Islet precursor cell (in vitro differentiated cells): ENCODE measurements around the gene IRX6.
A peak's percentile ranks its signal among the peaks of the same experiment; 100 is the strongest.

ENCODE experiments used
- DNase-seq: peaks from one replicate; pipeline ENCODE4 v3.0.0-alpha.2; 2018

IRX6 gene

DNA sequence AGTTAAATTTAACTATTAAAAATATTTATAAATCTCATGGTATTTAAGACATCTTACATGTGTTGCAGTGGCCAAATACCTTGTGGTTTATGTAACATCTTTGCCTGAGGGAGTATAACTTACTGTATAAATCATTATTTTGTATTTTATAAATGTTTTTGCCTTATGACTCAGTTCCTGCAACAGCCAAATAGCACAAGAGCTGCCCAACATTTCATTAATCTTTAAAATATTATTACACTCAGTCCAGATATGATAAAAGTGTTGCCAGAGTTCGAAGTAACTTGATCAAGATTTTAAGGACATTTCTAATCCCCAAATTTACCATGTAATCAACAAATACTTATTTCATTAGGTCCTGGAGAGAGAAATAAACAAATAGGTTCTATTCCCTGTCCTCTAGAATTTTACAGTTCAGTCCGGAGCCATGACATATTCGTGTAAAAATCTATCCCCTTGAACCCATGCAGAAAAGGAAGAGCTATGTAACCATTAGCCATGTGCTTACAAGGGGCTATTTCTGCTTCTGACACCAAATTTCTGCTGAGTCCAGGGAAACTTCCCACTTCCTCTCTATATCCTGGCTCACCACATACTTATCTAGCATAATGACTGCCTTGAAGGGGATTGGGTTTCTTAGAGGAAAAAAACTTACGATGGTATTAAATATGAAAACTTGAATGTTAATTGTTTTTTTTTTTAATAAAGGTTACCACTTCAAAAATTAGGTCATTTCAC is 44.0 kb downstream of the IRX6 start:
- DNase-seq = no peak

DNA sequence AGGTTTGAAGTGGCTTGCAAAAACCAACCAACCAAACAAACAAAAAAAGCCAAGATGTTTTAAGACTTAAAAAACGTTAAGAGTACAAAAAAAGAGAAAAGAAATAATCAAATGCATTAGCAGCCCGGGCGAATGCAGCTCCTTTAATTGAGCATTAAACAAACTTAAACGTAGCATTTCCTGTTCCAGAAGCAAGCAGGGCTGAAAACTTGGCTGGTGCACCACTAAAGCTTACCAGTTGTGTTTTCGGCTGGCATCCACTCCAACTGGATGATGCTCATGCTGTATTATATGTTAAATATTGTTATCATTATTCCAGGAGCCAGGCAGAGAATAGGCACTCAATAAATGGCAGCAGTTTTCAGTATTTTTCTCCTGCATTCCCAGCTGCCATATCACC is 45.1 kb downstream of the IRX6 start:
- no peak for DNase-seq

DNA sequence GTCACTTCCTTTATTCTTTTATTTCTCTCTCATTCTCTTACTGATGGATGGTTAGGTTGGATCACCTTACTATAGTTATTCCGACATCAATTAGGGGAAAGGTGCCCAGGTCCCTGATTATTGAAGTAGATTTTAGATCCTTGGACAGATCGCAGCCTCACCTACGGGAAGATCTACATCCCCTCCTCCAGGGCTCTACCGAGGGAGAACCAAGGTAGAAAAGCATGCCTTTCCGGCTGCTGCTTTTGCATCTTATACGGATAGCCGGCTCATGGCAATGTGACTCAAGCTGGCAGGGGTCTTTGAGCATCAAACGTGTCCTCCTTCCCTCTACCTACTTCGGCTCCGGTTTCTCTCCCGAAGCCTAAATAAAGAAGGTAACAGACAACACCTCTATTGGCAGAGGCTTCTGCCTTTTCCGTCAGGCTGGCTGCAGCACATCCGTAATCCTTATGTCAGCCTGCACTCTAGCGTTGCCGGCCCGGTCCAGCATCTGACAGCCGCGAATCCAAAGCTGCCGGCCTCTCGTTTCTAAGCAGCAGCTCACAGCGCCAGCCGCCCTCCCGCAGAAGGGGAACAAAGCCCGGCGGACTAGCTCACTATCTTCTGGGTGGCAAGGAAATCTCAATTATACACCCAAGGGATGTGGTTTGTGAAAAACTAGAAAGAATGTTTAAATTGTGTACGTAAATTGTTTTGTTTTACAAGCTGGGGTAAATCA is 46.9 kb downstream of the IRX6 start:
- peak; percentile 84 for DNase-seq

DNA sequence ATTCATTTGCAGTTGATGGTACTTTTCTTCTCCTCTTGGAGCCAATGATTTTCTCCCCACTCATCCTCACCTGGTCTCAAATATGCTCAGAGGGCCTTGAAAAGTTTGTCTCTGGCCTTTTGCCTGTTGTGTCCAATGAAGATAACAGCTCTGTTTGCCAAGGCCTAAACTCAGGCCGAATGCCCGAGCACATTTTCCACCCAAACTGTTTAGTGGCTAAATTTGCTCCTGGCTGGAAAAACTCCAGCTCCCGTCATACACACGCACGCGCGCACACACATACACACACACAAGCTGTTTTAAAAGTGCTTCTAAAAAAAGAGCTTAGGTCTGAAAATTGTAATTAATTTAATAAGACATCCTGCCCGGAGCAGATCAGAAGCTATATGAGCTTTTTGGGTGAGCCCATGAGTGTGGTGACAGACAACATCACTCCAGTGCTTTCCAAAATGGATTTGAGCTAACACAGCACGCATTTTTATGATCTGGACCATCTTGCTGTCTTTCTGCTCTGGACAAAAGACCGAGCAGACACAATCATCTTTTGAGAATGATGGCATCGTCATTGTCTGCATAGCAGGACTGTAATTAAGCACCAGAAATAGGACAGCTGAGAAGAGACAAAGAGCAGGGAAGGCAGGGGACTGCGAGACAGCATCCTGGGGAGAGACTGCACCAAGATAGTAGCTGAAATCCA is 48.9 kb downstream of the IRX6 start:
- peak; percentile 63 for DNase-seq

DNA sequence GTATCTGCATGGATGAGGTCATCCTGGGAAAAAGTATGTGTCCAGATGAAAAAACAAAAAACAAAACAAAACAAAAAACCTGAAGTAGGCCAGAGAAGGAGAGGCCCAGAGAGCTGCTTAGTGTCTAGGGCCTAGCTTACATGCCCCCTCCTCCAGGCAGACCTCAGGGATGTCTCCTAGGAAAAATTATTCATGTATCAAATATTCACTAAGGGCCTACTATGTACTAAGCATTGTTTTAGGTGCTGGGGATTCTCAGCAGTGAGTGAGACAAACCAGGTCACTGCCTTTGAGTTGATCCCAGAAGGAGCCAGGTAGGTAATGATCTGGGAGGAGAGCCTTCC is 49.5 kb downstream of the IRX6 start:
- DNase-seq = no peak

DNA sequence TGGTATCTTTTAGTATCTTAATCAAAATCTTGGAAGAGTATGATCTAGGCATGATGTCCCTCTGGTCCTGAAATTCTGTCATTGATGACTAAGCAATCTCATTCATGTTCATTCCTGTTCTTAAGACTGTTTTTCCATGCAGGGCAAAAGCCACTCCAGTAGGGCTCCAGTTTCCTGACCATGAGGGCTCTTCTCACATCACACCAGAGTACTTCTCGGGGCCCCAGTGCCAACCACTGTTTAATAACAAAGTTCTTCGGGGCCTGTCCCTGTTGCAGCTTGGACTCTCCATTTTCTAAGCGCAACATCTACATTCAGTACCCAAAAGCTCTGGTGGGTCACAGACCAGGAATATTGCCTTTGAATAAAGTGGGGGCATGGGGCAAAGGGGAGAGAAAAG is 52.0 kb downstream of the IRX6 start:
- DNase-seq = no peak

DNA sequence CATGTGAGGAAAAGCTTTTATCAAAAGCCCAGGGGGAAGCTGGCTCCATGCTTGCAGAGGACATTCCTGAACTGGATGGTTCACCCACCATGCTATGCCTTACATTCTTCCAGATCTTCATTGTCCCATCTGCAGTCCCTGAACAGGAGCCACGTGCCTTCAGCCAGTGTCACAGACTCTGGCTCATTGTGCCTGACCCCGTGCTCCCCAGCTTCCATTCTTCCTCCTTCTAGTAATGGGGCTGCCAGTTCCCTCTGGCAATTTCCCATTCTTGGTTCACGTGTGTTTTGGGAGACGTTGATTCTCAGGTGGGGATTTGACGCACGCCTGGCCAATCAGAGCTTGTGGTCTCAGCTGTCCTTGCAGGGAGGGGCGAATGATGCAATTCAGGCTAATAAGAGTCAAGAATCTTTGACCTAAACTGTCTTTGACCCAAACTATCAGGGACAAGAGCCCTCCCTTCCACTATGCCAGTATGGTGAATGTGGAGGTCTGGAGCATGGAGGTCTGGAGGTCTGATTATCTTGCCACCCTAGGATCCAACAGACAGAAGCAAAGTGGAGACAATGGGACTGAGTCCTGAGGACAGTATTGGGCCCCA is 52.7 kb downstream of the IRX6 start:
- no peak for DNase-seq

DNA sequence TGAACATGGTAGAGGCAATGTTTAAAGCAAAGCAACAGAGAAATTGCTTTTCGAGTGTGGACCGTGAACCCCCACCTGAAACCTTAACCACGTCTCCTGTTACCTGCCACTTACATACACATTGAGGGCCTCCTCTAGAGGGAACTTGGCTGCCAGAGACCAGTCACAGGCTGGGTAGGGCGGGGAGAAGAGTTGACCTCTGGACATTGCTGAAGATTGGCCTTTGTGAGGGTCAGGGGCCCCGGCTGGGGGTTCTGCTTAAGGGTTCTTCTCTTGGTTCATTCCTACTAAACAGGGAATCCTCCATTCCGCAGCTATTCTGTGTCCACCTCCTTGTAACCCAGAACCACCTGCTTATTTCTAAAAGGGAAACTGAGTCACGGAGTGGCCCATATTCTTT is 53.8 kb downstream of the IRX6 start:
- DNase-seq = no peak

DNA sequence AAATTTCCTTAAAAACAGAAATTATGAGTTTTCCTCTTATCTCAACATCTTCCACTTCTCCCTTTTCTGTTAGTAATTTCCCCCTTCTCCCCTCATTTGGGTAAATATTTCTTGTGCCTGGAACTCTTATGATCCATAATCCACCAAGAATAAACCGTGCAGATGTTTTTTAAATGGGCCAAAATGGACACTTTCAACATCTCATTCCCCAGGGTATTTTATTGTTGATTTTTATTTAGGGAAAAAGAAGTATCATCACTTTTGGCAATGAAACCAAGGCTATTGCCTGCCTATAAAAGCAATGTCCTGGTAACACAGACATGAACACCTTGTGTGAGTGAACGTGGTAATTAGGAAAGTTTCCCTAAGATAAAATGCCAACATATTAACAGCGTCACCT is 54.6 kb downstream of the IRX6 start:
- DNase-seq = no peak

DNA sequence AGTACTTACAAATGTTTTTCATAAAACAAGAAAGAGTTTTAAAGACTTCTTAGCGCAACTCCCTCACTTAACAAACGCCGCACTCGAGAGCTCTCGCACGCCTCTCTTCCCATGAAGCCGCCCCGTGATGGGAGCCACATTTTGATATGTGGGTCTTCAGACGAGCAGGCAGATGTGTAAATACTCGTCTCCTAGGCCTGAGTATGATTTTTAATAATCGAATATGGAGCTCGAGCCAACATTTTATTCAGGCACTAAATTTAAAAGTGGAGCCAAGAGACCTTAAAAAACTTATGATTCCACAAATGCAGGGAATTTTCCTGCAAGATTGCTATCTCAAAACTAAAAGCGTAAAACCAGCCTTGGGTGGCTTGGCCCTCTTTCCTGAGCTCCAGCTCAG is 55.4 kb downstream of the IRX6 start:
- no peak for DNase-seq

DNA sequence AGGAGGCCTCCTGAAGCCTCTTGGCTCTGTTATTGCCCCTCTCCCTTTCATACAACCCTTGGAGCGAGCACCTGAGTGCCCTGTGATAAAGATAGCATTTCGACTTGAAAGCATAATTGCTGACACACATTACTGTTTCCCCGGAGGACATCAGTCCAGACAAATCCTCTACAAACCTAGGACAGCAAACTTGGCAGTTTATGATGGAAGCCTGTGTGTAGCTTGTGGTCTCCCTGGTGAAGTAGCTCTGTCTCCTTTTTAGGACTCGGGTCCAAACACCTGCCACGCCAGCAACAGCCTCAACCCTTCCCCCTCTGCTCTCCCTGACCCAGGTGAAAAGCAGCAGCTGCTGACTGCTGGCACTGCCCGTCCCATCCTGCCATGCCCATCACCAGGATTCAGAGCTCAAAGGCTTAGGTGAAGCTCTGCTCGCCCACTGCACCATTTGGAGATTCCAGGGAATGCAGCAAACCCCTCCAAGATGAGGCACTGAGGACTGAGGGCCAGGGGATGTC is 55.9 kb downstream of the IRX6 start:
- no peak for DNase-seq
